HG03432 (cell line): ENCODE results near the gene SLC14A1.

ENCODE experiments used
- ATAC-seq: cut with Tn5 transposase; IDR thresholded peaks from one replicate; pipeline ENCODE4 v1.9.1; 2021; ENCODE audit warnings: mild to moderate bottlenecking, moderate library complexity; ENCODE audit not compliant: unreplicated experiment

SLC14A1 gene

GRCh38 chr18:45723567-45724355 is at the start of gene SLC14A1:
Gene SLC14A1 (plus strand): TSS chr18:45724181. CDS start chr18:45730321, 6,140 bp downstream.
- ATAC-seq: no peak

- no peak for ATAC-seq
Observed at GRCh38 chr18:45677276-45677807, 46.6 kb upstream of the SLC14A1 start.

GRCh38 chr18:45678441-45678840 is 45.5 kb upstream of the SLC14A1 start:
- no peak for ATAC-seq

- ATAC-seq: no peak
Observed at GRCh38 chr18:45678850-45679249, 45.1 kb upstream of the SLC14A1 start.

GRCh38 chr18:45680066-45680690 is 43.8 kb upstream of the SLC14A1 start:
- no peak for ATAC-seq

GRCh38 chr18:45682181-45682580 is 41.8 kb upstream of the SLC14A1 start:
- ATAC-seq: no peak

GRCh38 chr18:45684341-45685115 is 39.5 kb upstream of the SLC14A1 start:
- ATAC-seq: no peak

GRCh38 chr18:45686891-45687611 is 36.9 kb upstream of the SLC14A1 start:
- ATAC-seq: peak; percentile 86

GRCh38 chr18:45687621-45688020 is 36.4 kb upstream of the SLC14A1 start:
- ATAC-seq: peak; percentile 47

- ATAC-seq: no peak
Observed at GRCh38 chr18:45688113-45688512, 35.9 kb upstream of the SLC14A1 start.

- ATAC-seq: peak; percentile 24
Observed at GRCh38 chr18:45688833-45689232, 35.1 kb upstream of the SLC14A1 start.

GRCh38 chr18:45689396-45689795 is 34.6 kb upstream of the SLC14A1 start:
- ATAC-seq: no peak

GRCh38 chr18:45690975-45691815 is 32.8 kb upstream of the SLC14A1 start:
- ATAC-seq: no peak

GRCh38 chr18:45691816-45692179 is 32.2 kb upstream of the SLC14A1 start:
- ATAC-seq: no peak

- ATAC-seq: no peak
Observed at GRCh38 chr18:45702708-45703265, 21.2 kb upstream of the SLC14A1 start.

- no peak for ATAC-seq
Observed at GRCh38 chr18:45708831-45709230, 15.2 kb upstream of the SLC14A1 start.

- ATAC-seq: no peak
Observed at GRCh38 chr18:45712061-45712460, 11.9 kb upstream of the SLC14A1 start.

GRCh38 chr18:45713239-45713638 is 10.7 kb upstream of the SLC14A1 start:
- no peak for ATAC-seq

- no peak for ATAC-seq
Observed at GRCh38 chr18:45715212-45715780, 8.7 kb upstream of the SLC14A1 start.
